ENCODE data around the gene MRPL50.

Gene MRPL50

GRCh38 chr9:101414839-101415238 is 16.4 kb upstream of the MRPL50 start (continued):
- TF ChIP-seq INSM2 (tag by site-specific recombination; IDR thresholded peaks at IDR 0.05) = no peak

GRCh38 chr9:101409079-101409477 is 10.7 kb upstream of the MRPL50 start:
- Histone ChIP-seq H3K4me3 (ENCODE audit: low read depth, low read length) (no peak overlapping the region), H3K9me3 (ENCODE audit: control insufficient read depth, insufficient read depth, low read depth, low read length) (no peaks in the 10 kb centered on the region), H3K27ac (ENCODE audit: extremely low read depth, low read depth, low read length) (no peak overlapping the region), H3K4me1 (ENCODE audit: control insufficient read depth, insufficient read depth, low read length) (no peaks in the 10 kb centered on the region), H3K36me3 (ENCODE audit: control insufficient read depth in 2 of 2, insufficient read depth in 1 of 2, low read length in 2 of 2) (peaks cover 15 to 54% of the 10 kb centered on the region in 2 experiments)
- CTCF ChIA-PET = interaction anchor here (1.1 kb wide), 1 partner anchor 50 kb away, joined by 4 read pairs; no protein-coding TSS in a partner anchor
- POLR2A ChIA-PET = interaction anchor here (1.3 to 1.6 kb wide), 2 partner anchors 10 to 17 kb away, joined by 3 to 10 read pairs; partner anchors contain the start of genes MRPL50 and ZNF189
- peak; percentile 99 for TF ChIP-seq SETDB1 (IDR thresholded peaks at IDR 0.05; ENCODE audit: insufficient read length, low read length)
- TF ChIP-seq ZNF398 (tag by site-specific recombination; IDR thresholded peaks at IDR 0.05) = no peak
- TF ChIP-seq ZNF350 (tag by site-specific recombination; IDR thresholded peaks at IDR 0.05) = no peak
- TF ChIP-seq ZNF112 (tag by site-specific recombination; IDR thresholded peaks at IDR 0.05) = no peak

- no peaks in the 10 kb centered on the region for H3K4me1 ChIP-seq (ENCODE audit: control insufficient read depth, insufficient read depth, low read length)
- no peak overlapping the region for H3K27ac ChIP-seq (ENCODE audit: extremely low read depth, low read depth, low read length)
- ChIA-PET POLR2A (interaction anchor here (1.3 to 1.6 kb wide), 2 partner anchors 9 to 17 kb away, joined by 3 to 10 read pairs; partner anchors contain the start of genes MRPL50 and ZNF189), CTCF (interaction anchor here (1.1 kb wide), 1 partner anchor 51 kb away, joined by 4 read pairs; no protein-coding TSS in a partner anchor)
- H3K36me3 ChIP-seq (ENCODE audit: control insufficient read depth in 2 of 2, insufficient read depth in 1 of 2, low read length in 2 of 2) = peaks cover 20 to 59% of the 10 kb centered on the region in 2 experiments
- TF ChIP-seq ZFP37 (tag by site-specific recombination; IDR thresholded peaks at IDR 0.05) (no peak), TRIM28 (IDR thresholded peaks at IDR 0.05; ENCODE audit: borderline replicate concordance, low read length) (0 out of 2 replicates have a peak, but pooled peaks have one; percentile 8)
- no peaks in the 10 kb centered on the region for H3K9me3 ChIP-seq (ENCODE audit: control insufficient read depth, insufficient read depth, low read depth, low read length)
- H3K4me3 ChIP-seq (ENCODE audit: low read depth, low read length) = no peak overlapping the region
These were observed 10.1 kb upstream of the MRPL50 start for GRCh38 chr9:101408374-101409078.

- Histone ChIP-seq H3K36me3 (ENCODE audit: control insufficient read depth in 2 of 2, insufficient read depth in 1 of 2, low read length in 2 of 2) (peaks cover 39 to 91% of the 10 kb centered on the region in 2 experiments), H3K4me1 (ENCODE audit: control insufficient read depth, insufficient read depth, low read length) (no peaks in the 10 kb centered on the region), H3K9me3 (ENCODE audit: control insufficient read depth, insufficient read depth, low read depth, low read length) (no peaks in the 10 kb centered on the region), H3K4me3 (ENCODE audit: low read depth, low read length) (no peak overlapping the region), H3K27ac (ENCODE audit: extremely low read depth, low read depth, low read length) (no peak overlapping the region)
- ChIA-PET CTCF (interaction anchor here (0.6 to 1.7 kb wide), 2 partner anchors 15 to 46 kb away, joined by 4 to 7 read pairs; no protein-coding TSS in a partner anchor), POLR2A (no interaction called here)
- no peak for TF ChIP-seq ZNF837 (tag by site-specific recombination; IDR thresholded peaks at IDR 0.05)
- TF ChIP-seq ZFP37 (tag by site-specific recombination; IDR thresholded peaks at IDR 0.05) = no peak
- no peak for TF ChIP-seq ZNF776 (tag by site-specific recombination; IDR thresholded peaks at IDR 0.05; ENCODE audit: borderline replicate concordance)
- TF ChIP-seq ZNF558 (tag by site-specific recombination; IDR thresholded peaks at IDR 0.05) = no peak
- TF ChIP-seq ZNF138 (tag by site-specific recombination; IDR thresholded peaks at IDR 0.05; ENCODE audit: borderline replicate concordance) = no peak
- no peak for TF ChIP-seq ZNF211 (tag by site-specific recombination; IDR thresholded peaks at IDR 0.05; ENCODE audit: low read depth)
- TF ChIP-seq ZNF544 (tag by site-specific recombination; IDR thresholded peaks at IDR 0.05) = no peak
- TF ChIP-seq ZSCAN23 (tag by site-specific recombination; IDR thresholded peaks at IDR 0.05) = no peak
- no peak for TF ChIP-seq ZNF692 (tag by site-specific recombination; IDR thresholded peaks at IDR 0.05)
- TF ChIP-seq ZBTB11 (tag by site-specific recombination; conservative IDR thresholded peaks at IDR 0.05; ENCODE audit: low read depth) = no peak
- no peak for TF ChIP-seq ZNF610 (tag by site-specific recombination; IDR thresholded peaks at IDR 0.05; ENCODE audit: borderline replicate concordance)
These were observed 5.3 kb upstream of the MRPL50 start for GRCh38 chr9:101403516-101404285.

Data from HEK293 (cell line).